ENCODE measurements around the gene EYA3.

- TF ChIP-seq CTCF (IDR thresholded peaks at IDR 0.05) (no peak; the same call in 1 of the 2 replicates), ZFX (IDR thresholded peaks at IDR 0.05; ENCODE audit: borderline replicate concordance) (no peak)
Measured at GRCh38 chr1:28113242-28113572, 24.8 kb upstream of the EYA3 start.

All from 22Rv1 (cell line).